ENCODE results near the gene CAMSAP1. TPM values are rescaled to one million over a fixed set of nuclear protein-coding genes. Genes with fewer than 3 reads are reported as not detected.

CAMSAP1 gene
- total RNA-seq, 1 donor from 2014 or later = 62.4 TPM

- H3K9me3 Mint-ChIP-seq = no peaks in the 10 kb centered on the region
- peaks cover 3% of the 10 kb centered on the region for H3K4me1 Mint-ChIP-seq
- DNase-seq (ENCODE audit: low spot score in 2 of 2, unreplicated experiment in 2 of 2) = no peak
- H3K36me3 Mint-ChIP-seq = peaks cover 5% of the 10 kb centered on the region
- H3K27me3 Mint-ChIP-seq (ENCODE audit: low read depth) = no peaks in the 10 kb centered on the region
- no peak overlapping the region for H3K4me3 Mint-ChIP-seq
- TF ChIP-seq CTCF (IDR thresholded peaks at IDR 0.05; ENCODE audit: unreplicated experiment) = no peak
- H3K27ac Mint-ChIP-seq = no peak overlapping the region
These were observed 29.4 kb downstream of the CAMSAP1 start for GRCh38 chr9:135877791-135878527.

GRCh38 chr9:135876936-135877335 lies 30.4 kb downstream of the CAMSAP1 start:
- Mint-ChIP-seq H3K4me3 (no peak overlapping the region), H3K4me1 (peaks cover 5% of the 10 kb centered on the region), H3K27me3 (ENCODE audit: low read depth) (no peaks in the 10 kb centered on the region), H3K9me3 (no peaks in the 10 kb centered on the region), H3K27ac (no peak overlapping the region), H3K36me3 (peaks cover 5% of the 10 kb centered on the region)
- TF ChIP-seq CTCF (IDR thresholded peaks at IDR 0.05; ENCODE audit: unreplicated experiment) = no peak
- no peak for DNase-seq (ENCODE audit: low spot score in 2 of 2, unreplicated experiment in 2 of 2)

- no peaks in the 10 kb centered on the region for H3K27me3 Mint-ChIP-seq (ENCODE audit: low read depth)
- no peak for TF ChIP-seq CTCF (IDR thresholded peaks at IDR 0.05; ENCODE audit: unreplicated experiment)
- DNase-seq (ENCODE audit: low spot score in 2 of 2, unreplicated experiment in 2 of 2) = no peak
- no peaks in the 10 kb centered on the region for H3K9me3 Mint-ChIP-seq
- H3K4me1 Mint-ChIP-seq = peaks cover 5% of the 10 kb centered on the region
- no peak overlapping the region for H3K27ac Mint-ChIP-seq
- H3K36me3 Mint-ChIP-seq = peaks cover 6% of the 10 kb centered on the region
- no peak overlapping the region for H3K4me3 Mint-ChIP-seq
These were observed 32.5 kb downstream of the CAMSAP1 start for GRCh38 chr9:135874859-135875258.

GRCh38 chr9:135869909-135870308 lies 37.4 kb downstream of the CAMSAP1 start:
- H3K36me3 Mint-ChIP-seq = peaks cover 5% of the 10 kb centered on the region

GRCh38 chr9:135865531-135865930 lies 41.8 kb downstream of the CAMSAP1 start:
- H3K27ac Mint-ChIP-seq = no peak overlapping the region
- DNase-seq (ENCODE audit: low spot score in 2 of 2, unreplicated experiment in 2 of 2) = no peak
- TF ChIP-seq CTCF (IDR thresholded peaks at IDR 0.05; ENCODE audit: unreplicated experiment) = no peak
- no peaks in the 10 kb centered on the region for H3K27me3 Mint-ChIP-seq (ENCODE audit: low read depth)
- no peak overlapping the region for H3K4me3 Mint-ChIP-seq
- no peaks in the 10 kb centered on the region for H3K9me3 Mint-ChIP-seq
- peaks cover 10% of the 10 kb centered on the region for H3K36me3 Mint-ChIP-seq
- H3K4me1 Mint-ChIP-seq = peaks cover 10% of the 10 kb centered on the region

More at GRCh38 chr9:135869909-135870308, 37.4 kb downstream of the CAMSAP1 start:
- Mint-ChIP-seq H3K4me3 (no peak overlapping the region), H3K27me3 (ENCODE audit: low read depth) (no peaks in the 10 kb centered on the region), H3K4me1 (peaks cover 8% of the 10 kb centered on the region), H3K9me3 (no peaks in the 10 kb centered on the region), H3K27ac (no peak overlapping the region)
- no peak for DNase-seq (ENCODE audit: low spot score in 2 of 2, unreplicated experiment in 2 of 2)
- no peak for TF ChIP-seq CTCF (IDR thresholded peaks at IDR 0.05; ENCODE audit: unreplicated experiment)
